K562 (cell line): Measurements from ENCODE around the gene BUB3. TPM values are rescaled to one million over a fixed set of nuclear protein-coding genes. Genes with fewer than 3 reads are reported as not detected.

Experiments used
- ATAC-seq: fragments of 200-7000 bp; cut with Tn5 transposase; 3 replicates; pipeline ENCODE4 v1.9.1; 2020; ENCODE audit warnings: moderate library complexity
- BruUV-seq: library from RNA; stranded (reverse); fragments of 400-500 nt; replicated peaks from 2 replicates; lab custom pipeline; 2021; lab: Mats Ljungman, UMichigan
- CTCF ChIA-PET: fragments of 300-600 bp; formaldehyde crosslinking; extraction: SDS; loops from one replicate; lab custom pipeline; 2021; ENCODE audit warnings: low intra/inter-chr PET ratio; lab: Yijun Ruan, JAX
- POLR2A ChIA-PET: fragments of 300-600, 350-650 bp; sonication (Branson Sonifier 250); formaldehyde crosslinking; extraction: SDS; loops from one replicate; lab custom pipeline; 2021; ENCODE audit warnings: antibody characterized with exemption, inconsistent platforms; lab: Yijun Ruan, JAX
- DNase-seq, 4 experiments: peaks; one replicate each; pipeline versions ENCODE4 v3.0.0 to v3.0.0-alpha.2; 2011 to 2018; ENCODE audit warnings: low spot score in 3 of 4, mixed read lengths in 3 of 4; ENCODE audit errors: extremely low read depth in 1 of 4
- FAIRE-seq: peaks from 2 replicates; lab custom pipeline; 2011; peaks lifted over from hg19 to GRCh38; lab: Jason Lieb, UNC
- H2AFZ ChIP-seq: 2 replicates; pipeline ENCODE4 v1.6.0; 2011; ENCODE audit warnings: low read depth, low read length, control low read depth, inconsistent platforms
- H3K27ac ChIP-seq: fragments of 200-600 bp; 3 replicates; pipeline ENCODE4 v1.8.0; 2011; ENCODE audit warnings: low read depth, mild to moderate bottlenecking, control low read depth, inconsistent platforms, low read length, moderate library complexity, mixed read lengths; ENCODE audit errors: extremely low read depth
- H3K27me3 ChIP-seq, 2 experiments: fragments of 300-600 bp in 1 of 2; 2 replicates in 1 of 2; 3 replicates in 1 of 2; pipeline versions ENCODE4 v1.6.0 to v1.8.0; 2011; ENCODE audit warnings: inconsistent platforms in 2 of 2, low read length in 2 of 2, mild to moderate bottlenecking in 1 of 2, mixed read lengths in 1 of 2, moderate library complexity in 1 of 2; ENCODE audit not compliant: control insufficient read depth in 2 of 2, insufficient read depth in 2 of 2
- H3K36me3 ChIP-seq: fragments of 300-600 bp; 3 replicates; pipeline ENCODE4 v1.8.0; 2011; ENCODE audit warnings: mild to moderate bottlenecking, low read length, inconsistent platforms; ENCODE audit not compliant: control insufficient read depth, insufficient read depth
- H3K4me1 ChIP-seq, 2 experiments: fragments of 200-600 bp in 1 of 2; replicated peaks in 1 of 2; 2 replicates in 1 of 2; 3 replicates in 1 of 2; pipeline versions ENCODE4 v1.5.1 to v1.8.0; 2011; ENCODE audit warnings: inconsistent platforms in 2 of 2, low read length in 2 of 2, mild to moderate bottlenecking in 1 of 2, mixed read lengths in 1 of 2, moderate library complexity in 1 of 2; ENCODE audit not compliant: control insufficient read depth in 2 of 2, insufficient read depth in 2 of 2
- H3K4me2 ChIP-seq: 2 replicates; pipeline ENCODE4 v1.6.1; 2011; ENCODE audit warnings: low read length, control low read depth, inconsistent platforms, mixed read lengths; ENCODE audit not compliant: insufficient read depth
- H3K4me3 ChIP-seq: fragments of 200-600 bp; sonication (generic), shearing (Covaris generic); 2 replicates; pipeline ENCODE4 v1.5.1; 2016; ENCODE audit warnings: control low read depth, inconsistent platforms
- H3K79me2 ChIP-seq: fragments of 200-600 bp; 3 replicates; pipeline ENCODE4 v1.8.0; 2011; ENCODE audit warnings: low read length, inconsistent platforms; ENCODE audit not compliant: control insufficient read depth, insufficient read depth
- H3K9ac ChIP-seq, 2 experiments: 2 replicates each; pipeline versions ENCODE4 v1.6.0 to v1.6.1; 2011; ENCODE audit warnings: low read depth in 2 of 2, low read length in 2 of 2, control low read depth in 1 of 2, inconsistent platforms in 1 of 2, mild to moderate bottlenecking in 1 of 2, mixed read lengths in 1 of 2; ENCODE audit not compliant: insufficient read depth in 1 of 2
- H3K9me1 ChIP-seq: one replicate; pipeline ENCODE4 v1.6.0; 2011; ENCODE audit warnings: inconsistent platforms, mild to moderate bottlenecking, low read length, moderate library complexity; ENCODE audit not compliant: control insufficient read depth, insufficient read depth
- H3K9me3 ChIP-seq: replicated peaks from 2 replicates; pipeline ENCODE4 v1.5.1; 2011; ENCODE audit warnings: low read depth, low read length, inconsistent platforms; ENCODE audit not compliant: control insufficient read depth, insufficient read depth
- H4K20me1 ChIP-seq: replicated peaks from 2 replicates; pipeline ENCODE4 v1.6.1; 2011; ENCODE audit warnings: low read length, inconsistent platforms, mixed read lengths; ENCODE audit not compliant: control insufficient read depth, insufficient read depth
- CXXC5 ChIP-seq: fragments of 250-450 bp; sonication (Bioruptor Pico); IDR thresholded peaks from 2 replicates; pipeline ENCODE4 v1.8.0; 2022; ENCODE audit warnings: inconsistent platforms, mild to moderate bottlenecking, moderate library complexity
- GABPA ChIP-seq: fragments of 200-800 bp; sonication (Bioruptor generic); conservative IDR thresholded peaks from 2 replicates; pipeline ENCODE4 v1.6.1; 2016; ENCODE audit warnings: low read depth, missing genetic modification characterization, missing compliant biosample characterization
- HDAC3 ChIP-seq: fragments of 450-650 bp; IDR thresholded peaks from 2 replicates; pipeline ENCODE4 v1.6.1; 2018; ENCODE audit warnings: borderline replicate concordance, mild to moderate bottlenecking, moderate library complexity; ENCODE audit not compliant: partially characterized antibody
- KLF13 ChIP-seq: fragments of 450-650 bp; IDR thresholded peaks from 2 replicates; pipeline ENCODE4 v1.6.1; 2016; ENCODE audit warnings: missing genetic modification characterization, low read depth, mild to moderate bottlenecking, missing compliant biosample characterization, moderate library complexity, borderline replicate concordance
- MAZ ChIP-seq, 2 experiments: fragments of 450-650 bp in 1 of 2; sonication (generic) in 1 of 2; formaldehyde crosslinking; IDR thresholded peaks in 1 of 2; conservative IDR thresholded peaks in 1 of 2; 2 replicates each; pipeline versions ENCODE4 v1.4.0 to v1.5.0; 2020; ENCODE audit warnings: mild to moderate bottlenecking in 1 of 2, missing genetic modification reagents in 1 of 2
- MLLT1 ChIP-seq, 2 experiments: fragments of 450-650 bp; IDR thresholded peaks; 2 replicates each; pipeline ENCODE4 v1.6.1; 2016
- POLR2AphosphoS2 ChIP-seq: IDR thresholded peaks from 2 replicates; pipeline ENCODE4 v1.6.1; 2012; ENCODE audit warnings: low read length, improper control_type of control experiment
- POLR2G ChIP-seq: fragments of 200-400 bp; formaldehyde crosslinking; IDR thresholded peaks from 2 replicates; pipeline ENCODE4 v1.6.1; 2017; ENCODE audit warnings: low read depth, mild to moderate bottlenecking, antibody characterized with exemption, low read length, moderate library complexity
- POLR2H ChIP-seq: IDR thresholded peaks from 2 replicates; pipeline ENCODE4 v1.6.1; 2016; ENCODE audit warnings: missing genetic modification characterization, low read depth, mild to moderate bottlenecking, control low read depth, missing compliant biosample characterization, moderate library complexity
- PTBP1 ChIP-seq: fragments of 200-400 bp; formaldehyde crosslinking; IDR thresholded peaks from 2 replicates; pipeline ENCODE4 v1.6.1; 2017; ENCODE audit warnings: low read depth, low read length
- RUNX1 ChIP-seq: sonication (generic); IDR thresholded peaks from 2 replicates; pipeline ENCODE4 v1.6.1; 2016; ENCODE audit warnings: antibody characterized with exemption, low read depth
- SRF ChIP-seq, 2 experiments: fragments of 250-450, 450-650 bp in 1 of 2; sonication (Bioruptor Pico) in 1 of 2; sonication (generic) in 1 of 2; formaldehyde crosslinking; IDR thresholded peaks; 2 replicates each; pipeline versions ENCODE4 v1.5.0 to v1.5.1; 2020 to 2022; ENCODE audit warnings: mild to moderate bottlenecking in 1 of 2, missing genetic modification reagents in 1 of 2
- TAF1 ChIP-seq: IDR thresholded peaks from 2 replicates; pipeline ENCODE4 v1.6.1; 2011; ENCODE audit warnings: mild to moderate bottlenecking, low read length, moderate library complexity; ENCODE audit not compliant: insufficient read depth, control insufficient read depth, severe bottlenecking; ENCODE audit errors: extremely low read depth
- ZFP30 ChIP-seq: fragments of 250-450 bp; sonication (Bioruptor Pico); IDR thresholded peaks from 2 replicates; pipeline ENCODE4 v1.8.0; 2022; ENCODE audit warnings: moderate library complexity, mild to moderate bottlenecking, inconsistent platforms, borderline replicate concordance
- ZNF23 ChIP-seq: fragments of 250-450 bp; sonication (Bioruptor Pico); IDR thresholded peaks from 2 replicates; pipeline ENCODE4 v1.4.0; 2020; ENCODE audit warnings: mild to moderate bottlenecking
- ZNF280A ChIP-seq: fragments of 450-650 bp; IDR thresholded peaks from 2 replicates; pipeline ENCODE4 v1.6.1; 2018; ENCODE audit warnings: mild to moderate bottlenecking, low read depth; ENCODE audit not compliant: partially characterized antibody
- WGBS: fragments of 100-300 bp; shearing (Covaris generic); methylation state at CpG from one replicate; pipeline ENCODE4 v1.1.6; 2016; ENCODE audit warnings: low coverage, mixed read lengths; ENCODE audit not compliant: insufficient coverage; ENCODE audit errors: missing lambda C conversion rate; 5-methylcytosine and 5-hydroxymethylcytosine counted together
- in situ Hi-C: fragments of 300-500 bp; cut with MboI; formaldehyde crosslinking; loops from 4 replicates; pipeline ENCODE4 v1.15.0; 2018; ENCODE audit warnings: inconsistent platforms, mixed read lengths
- intact Hi-C: fragments of 100-400 bp; cut with micrococcal nuclease; formaldehyde crosslinking; loops from 2 replicates; pipeline ENCODE4 v1.14.2; 2022
- polyA plus RNA-seq, 8 experiments: library from polyadenylated mRNA; depleted of rRNA in 4 of 8; stranded (reverse) in 5 of 8; unstranded in 3 of 8; fragments of >200 nt; fragmentation: Nextera tagmentation in 2 of 8; fragmentation: Illumina TruSeq in 1 of 8; extraction: Ambion mirVana in 2 of 8; extraction: Trizol in 1 of 8; gene quantifications; 2 replicates each; pipeline versions ENCODE4 v1.2.1 to v1.2.3, GENCODE V29; 2011 to 2014; ENCODE audit warnings: inconsistent platforms in 1 of 8, missing spikeins in 1 of 8
- total RNA-seq, 7 experiments: library from RNA; depleted of rRNA in 6 of 7; stranded (reverse); fragments of >200 nt in 6 of 7; fragmentation: Illumina TruSeq in 2 of 7; extraction: Trizol in 2 of 7; gene quantifications; 2 replicates each; pipeline versions ENCODE4 v1.2.1 to v1.2.3, GENCODE V29; 2011 to 2021; ENCODE audit warnings: low replicate concordance in 1 of 7

BUB3 gene
- total and polyA plus RNA-seq, 9 of the 15 experiments (the other 6 are each of a cell fraction or from before 2014, with no cell fraction given) = 167 to 761 (median 225) TPM

- H3K9me3 ChIP-seq = no peaks in the 10 kb centered on the region; the same call in 1 of the 2 replicates
- in situ Hi-C loops = no loop called here
- H3K36me3 ChIP-seq = peaks cover 46% of the 10 kb centered on the region
- no peaks in the 10 kb centered on the region for H3K27me3 ChIP-seq
- peaks cover 11 to 34% of the 10 kb centered on the region in 2 experiments for H3K4me1 ChIP-seq
- DNase-seq = peak; percentile 16 to 89 (median 45)
- intact Hi-C loops = loop anchor here (1.0 kb wide), 1 partner anchor 15 kb away; the partner anchor contains the start of gene BUB3
- H2AFZ ChIP-seq = no peak overlapping the region
- peak overlapping the region; percentile 99 for H3K27ac ChIP-seq
- BruUV-seq = no TSS peak
- H3K4me2 ChIP-seq = peak overlapping the region; percentile 74
- H3K9ac ChIP-seq = peak overlapping the region; percentile 82 to 90
- peak; percentile 85 for FAIRE-seq
- peak overlapping the region; percentile 73 for H3K4me3 ChIP-seq
- under 1% methylated on average over 18 of the region's 32 CpGs for WGBS
- peaks cover 56% of the 10 kb centered on the region for H3K79me2 ChIP-seq
- peaks cover 7% of the 10 kb centered on the region; the same call in 1 of the 2 replicates for H4K20me1 ChIP-seq
- CTCF ChIA-PET = no interaction called here
- ATAC-seq = peak; percentile 70
- no peaks in the 10 kb centered on the region for H3K9me1 ChIP-seq
- POLR2A ChIA-PET = interaction anchor here (0.7 to 4.9 kb wide), 4 partner anchors 9 to 404 kb away, joined by 3 to 34 read pairs (median 4); partner anchors contain the start of genes BUB3 and HMX2
- TF ChIP-seq ZFP30 (CRISPR knock-in tag) = no peak
- 0 out of 2 replicates have a peak, but pooled peaks have one; percentile 33 for TF ChIP-seq RUNX1
- peak; percentile 71 to 74; a peak in 2 of 4 replicates for TF ChIP-seq MLLT1 (IDR thresholded peaks at IDR 0.05)
- TF ChIP-seq SRF (CRISPR knock-in tag; IDR thresholded peaks at IDR 0.05) = 0 out of 4 replicates have a peak, but pooled peaks of 1 of the 2 experiments have one; percentile 31
- peak; percentile 68 for TF ChIP-seq CXXC5 (CRISPR knock-in tag)
- TF ChIP-seq HDAC3 = no peak
- TF ChIP-seq POLR2G = peak; percentile 76
- no peak for TF ChIP-seq ZNF280A
- TF ChIP-seq PTBP1 = no peak
- TF ChIP-seq KLF13 (tag) = no peak
- TF ChIP-seq POLR2H = peak; percentile 76
- TF ChIP-seq ZNF23 = no peak
- TF ChIP-seq MAZ (CRISPR knock-in tag; conservative IDR thresholded peaks at IDR 0.05 in 1 of 2, IDR thresholded peaks at IDR 0.05 in 1 of 2) = 0 out of 4 replicates have a peak, but pooled peaks of 1 of the 2 experiments have one; percentile 17
- TF ChIP-seq GABPA (tag) = peak; percentile 30; the same call in 1 of the 2 replicates
- TF ChIP-seq TAF1 = peak; percentile 92
- 0 out of 2 replicates have a peak, but pooled peaks have one; percentile 41 for TF ChIP-seq POLR2AphosphoS2
Observed at GRCh38 chr10:123139521-123140163, 14.6 kb upstream of the BUB3 start.
